Measurements from ENCODE around the gene HK1.

The HK1 gene

DNA sequence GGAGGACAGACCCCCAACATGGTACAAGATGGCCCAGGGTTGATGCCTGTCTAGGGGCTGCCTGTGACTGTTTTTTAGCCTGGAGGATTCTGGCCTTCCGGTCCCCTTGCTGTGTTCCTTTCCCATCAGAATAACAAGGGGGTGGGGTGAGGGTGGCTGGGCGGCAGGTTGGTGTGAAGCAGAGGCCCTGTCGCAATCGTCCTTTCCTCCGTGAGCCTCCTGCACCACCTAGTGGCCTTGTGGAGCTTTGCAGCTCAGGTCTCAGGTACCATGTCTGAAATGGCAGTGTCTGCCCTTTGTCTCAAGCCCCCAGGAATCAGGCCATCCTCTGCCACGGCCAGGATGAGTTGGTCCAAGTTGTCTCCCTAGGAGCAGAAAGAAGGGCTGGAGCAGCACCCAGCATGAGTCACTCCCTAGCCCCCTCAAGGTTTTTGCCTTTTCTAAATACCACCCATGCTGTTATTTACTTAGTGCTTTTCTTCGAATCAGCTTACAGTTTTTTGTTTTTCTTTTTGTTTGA lies 114.2 kb downstream of the HK1 start:
- peak; percentile 91 for DNase-seq (ENCODE audit: low read depth)
- no peak overlapping the region for H3K4me3 ChIP-seq (ENCODE audit: low read depth, low read length)
- TF ChIP-seq MYC (IDR thresholded peaks at IDR 0.05; ENCODE audit: low read depth, low read length), result peak; percentile 58
- TF ChIP-seq, protein P1, sequence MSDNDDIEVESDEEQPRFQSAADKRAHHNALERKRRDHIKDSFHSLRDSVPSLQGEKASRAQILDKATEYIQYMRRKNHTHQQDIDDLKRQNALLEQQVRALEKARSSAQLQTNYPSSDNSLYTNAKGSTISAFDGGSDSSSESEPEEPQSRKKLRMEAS (IDR thresholded peaks at IDR 0.05; ENCODE audit: low read depth, low read length), result peak; percentile 63
- TF ChIP-seq POLR2A (IDR thresholded peaks at IDR 0.05; ENCODE audit: extremely low read depth, insufficient read length), result no peak
- TF ChIP-seq, protein P2, sequence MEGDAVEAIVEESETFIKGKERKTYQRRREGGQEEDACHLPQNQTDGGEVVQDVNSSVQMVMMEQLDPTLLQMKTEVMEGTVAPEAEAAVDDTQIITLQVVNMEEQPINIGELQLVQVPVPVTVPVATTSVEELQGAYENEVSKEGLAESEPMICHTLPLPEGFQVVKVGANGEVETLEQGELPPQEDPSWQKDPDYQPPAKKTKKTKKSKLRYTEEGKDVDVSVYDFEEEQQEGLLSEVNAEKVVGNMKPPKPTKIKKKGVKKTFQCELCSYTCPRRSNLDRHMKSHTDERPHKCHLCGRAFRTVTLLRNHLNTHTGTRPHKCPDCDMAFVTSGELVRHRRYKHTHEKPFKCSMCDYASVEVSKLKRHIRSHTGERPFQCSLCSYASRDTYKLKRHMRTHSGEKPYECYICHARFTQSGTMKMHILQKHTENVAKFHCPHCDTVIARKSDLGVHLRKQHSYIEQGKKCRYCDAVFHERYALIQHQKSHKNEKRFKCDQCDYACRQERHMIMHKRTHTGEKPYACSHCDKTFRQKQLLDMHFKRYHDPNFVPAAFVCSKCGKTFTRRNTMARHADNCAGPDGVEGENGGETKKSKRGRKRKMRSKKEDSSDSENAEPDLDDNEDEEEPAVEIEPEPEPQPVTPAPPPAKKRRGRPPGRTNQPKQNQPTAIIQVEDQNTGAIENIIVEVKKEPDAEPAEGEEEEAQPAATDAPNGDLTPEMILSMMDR (IDR thresholded peaks at IDR 0.05; ENCODE audit: low read depth, low read length), result peak; percentile 98

DNA sequence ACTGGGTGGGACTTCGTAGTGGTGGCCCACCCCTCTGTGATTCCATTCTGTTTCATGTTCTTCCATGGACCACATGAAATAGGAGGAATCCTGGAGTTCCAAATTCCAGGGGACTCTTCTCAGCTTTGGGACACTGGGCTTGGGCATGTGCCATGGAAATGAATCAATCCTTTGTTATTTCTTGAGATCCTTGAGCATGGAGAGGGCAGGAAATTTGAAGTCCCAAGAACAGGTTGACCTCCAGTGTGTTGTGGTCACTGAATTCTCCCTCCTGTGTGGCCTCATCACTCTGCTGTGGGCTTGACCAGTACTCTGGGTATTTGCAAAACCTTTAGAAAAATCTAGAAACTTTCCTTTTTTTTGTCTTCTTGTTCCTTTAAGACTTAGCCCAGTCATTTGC lies 115.7 kb downstream of the HK1 start:
- TF ChIP-seq POLR2A (IDR thresholded peaks at IDR 0.05; ENCODE audit: extremely low read depth, insufficient read length) (no peak), MYC (IDR thresholded peaks at IDR 0.05; ENCODE audit: low read depth, low read length) (no peak)
- TF ChIP-seq, protein P2 (IDR thresholded peaks at IDR 0.05; ENCODE audit: low read depth, low read length), result no peak
- TF ChIP-seq, protein P1 (IDR thresholded peaks at IDR 0.05; ENCODE audit: low read depth, low read length), result no peak
- H3K4me3 ChIP-seq (ENCODE audit: low read depth, low read length), result no peak overlapping the region

DNA sequence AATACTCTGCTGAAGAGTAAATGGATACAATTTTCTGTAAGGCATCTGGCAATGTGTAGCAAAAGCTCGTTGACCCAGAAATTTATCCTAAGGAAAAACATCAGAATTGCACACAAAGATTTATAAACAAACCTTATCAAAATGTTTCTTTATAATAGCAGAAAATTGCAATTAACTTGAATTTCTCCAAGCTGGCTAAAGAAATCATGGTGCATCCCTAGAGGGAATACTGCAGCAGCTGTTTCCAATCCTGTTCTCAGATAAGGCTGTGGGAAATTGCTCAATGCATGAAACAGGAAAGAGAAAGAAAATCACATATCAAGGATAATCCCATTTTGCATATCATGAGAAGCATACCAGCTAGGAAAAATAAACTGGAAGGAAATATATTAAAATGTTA lies 119.7 kb downstream of the HK1 start:
- TF ChIP-seq, protein P1 (IDR thresholded peaks at IDR 0.05; ENCODE audit: low read depth, low read length), result no peak
- TF ChIP-seq POLR2A (IDR thresholded peaks at IDR 0.05; ENCODE audit: extremely low read depth, insufficient read length) (no peak), MYC (IDR thresholded peaks at IDR 0.05; ENCODE audit: low read depth, low read length) (no peak)
- TF ChIP-seq, protein P2 (IDR thresholded peaks at IDR 0.05; ENCODE audit: low read depth, low read length), result no peak
- no peak for DNase-seq (ENCODE audit: low read depth)

More for the DNA sequence above, 115.7 kb downstream of the HK1 start:
- no peak for DNase-seq (ENCODE audit: low read depth)

DNA sequence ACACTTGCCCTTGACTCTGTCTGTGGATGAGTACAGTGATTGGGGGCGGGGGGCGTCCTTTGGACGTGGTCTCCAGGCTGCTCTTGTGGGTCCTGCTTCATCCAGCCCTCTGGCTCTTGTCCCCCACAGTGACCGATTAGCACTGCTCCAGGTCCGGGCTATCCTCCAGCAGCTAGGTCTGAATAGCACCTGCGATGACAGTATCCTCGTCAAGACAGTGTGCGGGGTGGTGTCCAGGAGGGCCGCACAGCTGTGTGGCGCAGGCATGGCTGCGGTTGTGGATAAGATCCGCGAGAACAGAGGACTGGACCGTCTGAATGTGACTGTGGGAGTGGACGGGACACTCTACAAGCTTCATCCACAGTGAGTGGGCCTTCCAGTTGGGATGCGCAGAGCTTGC lies 120.2 kb downstream of the HK1 start:
- DNase-seq (ENCODE audit: low read depth), result no peak
- no peak overlapping the region for H3K4me3 ChIP-seq (ENCODE audit: low read depth, low read length)
- TF ChIP-seq POLR2A (IDR thresholded peaks at IDR 0.05; ENCODE audit: extremely low read depth, insufficient read length) (no peak), MYC (IDR thresholded peaks at IDR 0.05; ENCODE audit: low read depth, low read length) (no peak)
- TF ChIP-seq, protein P2 (IDR thresholded peaks at IDR 0.05; ENCODE audit: low read depth, low read length), result no peak
- TF ChIP-seq, protein P1 (IDR thresholded peaks at IDR 0.05; ENCODE audit: low read depth, low read length), result no peak

More for the DNA sequence above, 119.7 kb downstream of the HK1 start:
- no peak overlapping the region for H3K4me3 ChIP-seq (ENCODE audit: low read depth, low read length)

DNA sequence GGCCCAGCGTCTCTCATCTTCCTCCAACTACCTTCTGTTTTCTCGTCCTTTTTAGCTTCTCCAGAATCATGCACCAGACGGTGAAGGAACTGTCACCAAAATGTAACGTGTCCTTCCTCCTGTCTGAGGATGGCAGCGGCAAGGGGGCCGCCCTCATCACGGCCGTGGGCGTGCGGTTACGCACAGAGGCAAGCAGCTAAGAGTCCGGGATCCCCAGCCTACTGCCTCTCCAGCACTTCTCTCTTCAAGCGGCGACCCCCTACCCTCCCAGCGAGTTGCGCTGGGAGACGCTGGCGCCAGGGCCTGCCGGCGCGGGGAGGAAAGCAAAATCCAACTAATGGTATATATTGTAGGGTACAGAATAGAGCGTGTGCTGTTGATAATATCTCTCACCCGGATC lies 122.6 kb downstream of the HK1 start:
- TF ChIP-seq, protein P1 (IDR thresholded peaks at IDR 0.05; ENCODE audit: low read depth, low read length), result no peak
- TF ChIP-seq, protein P2 (IDR thresholded peaks at IDR 0.05; ENCODE audit: low read depth, low read length), result no peak
- no peak for TF ChIP-seq POLR2A (IDR thresholded peaks at IDR 0.05; ENCODE audit: extremely low read depth, insufficient read length)
- no peak for TF ChIP-seq MYC (IDR thresholded peaks at IDR 0.05; ENCODE audit: low read depth, low read length)
- H3K4me3 ChIP-seq (ENCODE audit: low read depth, low read length), result no peak overlapping the region
- no peak for DNase-seq (ENCODE audit: low read depth)

All from NB4 (cell line).